ENCODE measurements around the gene CCNI. TPM values are rescaled to one million over a fixed set of nuclear protein-coding genes. Genes with fewer than 3 reads are reported as not detected.

Gene CCNI
- 70.4 and 85.8 TPM in 2 replicates for total RNA-seq

GRCh38 chr4:77075869-77076799 lies at the start of gene CCNI:
TSS of gene CCNI (minus strand) at chr4:77075989. CDS start at chr4:77066362, 9,627 bp downstream.

Other genes with a start within 250 kb of the CCNI start
- not detected in 2 replicates for gene SOWAHB, start 177.8 kb downstream of the CCNI start, total RNA-seq
- 125 and 175 TPM in 2 replicates for gene SEPTIN11, start 126.2 kb downstream of the CCNI start, total RNA-seq
- 10.1 and 15.5 TPM in 2 replicates for gene CCNG2, start 81.2 kb upstream of the CCNI start, total RNA-seq

Data from epithelial cell of umbilical artery (primary cell).